C4-2B (cell line): ENCODE measurements around the gene ISG20.

Experiments used
- ZFX ChIP-seq: fragments of 450-650 bp; IDR thresholded peaks from 2 replicates; pipeline ENCODE4 v1.6.1; 2017
- TF ChIP-seq, protein P1 (sequence below): fragments of 450-650 bp; conservative IDR thresholded peaks from 2 replicates; pipeline ENCODE4 v1.5.1; 2017; ENCODE audit warnings: mild to moderate bottlenecking

- TF ChIP-seq, protein P1, sequence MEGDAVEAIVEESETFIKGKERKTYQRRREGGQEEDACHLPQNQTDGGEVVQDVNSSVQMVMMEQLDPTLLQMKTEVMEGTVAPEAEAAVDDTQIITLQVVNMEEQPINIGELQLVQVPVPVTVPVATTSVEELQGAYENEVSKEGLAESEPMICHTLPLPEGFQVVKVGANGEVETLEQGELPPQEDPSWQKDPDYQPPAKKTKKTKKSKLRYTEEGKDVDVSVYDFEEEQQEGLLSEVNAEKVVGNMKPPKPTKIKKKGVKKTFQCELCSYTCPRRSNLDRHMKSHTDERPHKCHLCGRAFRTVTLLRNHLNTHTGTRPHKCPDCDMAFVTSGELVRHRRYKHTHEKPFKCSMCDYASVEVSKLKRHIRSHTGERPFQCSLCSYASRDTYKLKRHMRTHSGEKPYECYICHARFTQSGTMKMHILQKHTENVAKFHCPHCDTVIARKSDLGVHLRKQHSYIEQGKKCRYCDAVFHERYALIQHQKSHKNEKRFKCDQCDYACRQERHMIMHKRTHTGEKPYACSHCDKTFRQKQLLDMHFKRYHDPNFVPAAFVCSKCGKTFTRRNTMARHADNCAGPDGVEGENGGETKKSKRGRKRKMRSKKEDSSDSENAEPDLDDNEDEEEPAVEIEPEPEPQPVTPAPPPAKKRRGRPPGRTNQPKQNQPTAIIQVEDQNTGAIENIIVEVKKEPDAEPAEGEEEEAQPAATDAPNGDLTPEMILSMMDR: no peak
- TF ChIP-seq ZFX: no peak
Measured at GRCh38 chr15:88628018-88628654, 10.7 kb upstream of the ISG20 start.
